Activated naive CD4-positive, alpha-beta T cell (primary cell): ENCODE measurements around the gene SLC25A21.

Experiments used
- DNase-seq, 4 experiments: peaks; one replicate each; lab custom pipeline; 2025; lab: John Stamatoyannopoulos, UW

The SLC25A21 gene

GRCh38 chr14:37045340-37046061, 126.9 kb downstream of the SLC25A21 start:
- DNase-seq, result no peak

GRCh38 chr14:37037636-37038387, 134.6 kb downstream of the SLC25A21 start:
- no peak for DNase-seq

- DNase-seq, result no peak
Measured at GRCh38 chr14:37036669-37037341, 135.6 kb downstream of the SLC25A21 start.

- no peak for DNase-seq
Measured at GRCh38 chr14:37035401-37035800, 137.0 kb downstream of the SLC25A21 start.

- no peak for DNase-seq
Measured at GRCh38 chr14:37034410-37035285, 137.8 kb downstream of the SLC25A21 start.

- no peak for DNase-seq
Measured at GRCh38 chr14:37032863-37033262, 139.5 kb downstream of the SLC25A21 start.

GRCh38 chr14:37027188-37027824, 145.1 kb downstream of the SLC25A21 start:
- no peak for DNase-seq

GRCh38 chr14:37023875-37024565, 148.4 kb downstream of the SLC25A21 start:
- DNase-seq, result no peak

GRCh38 chr14:37021390-37021789, 151.0 kb downstream of the SLC25A21 start:
- no peak for DNase-seq

DNA sequence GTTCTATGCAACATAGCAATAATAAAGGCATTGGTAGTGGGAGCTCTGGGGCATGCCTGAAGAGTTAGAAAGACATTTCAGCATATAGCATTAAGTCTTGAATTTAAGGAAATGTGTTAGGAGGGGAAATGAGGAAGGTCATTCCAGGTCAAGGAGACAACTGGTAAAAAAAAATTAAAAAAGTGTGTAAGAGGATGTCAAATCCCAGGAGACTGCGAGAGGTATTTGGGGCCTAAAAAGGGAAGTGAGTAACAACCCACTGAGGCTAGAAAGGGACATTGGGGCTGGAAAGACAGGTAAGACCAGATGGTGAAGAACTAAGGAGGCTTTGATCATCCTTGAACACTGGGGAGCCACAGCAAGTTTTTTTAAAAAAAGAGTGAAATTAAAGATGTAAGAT, 152.9 kb downstream of the SLC25A21 start:
- DNase-seq, result no peak

DNA sequence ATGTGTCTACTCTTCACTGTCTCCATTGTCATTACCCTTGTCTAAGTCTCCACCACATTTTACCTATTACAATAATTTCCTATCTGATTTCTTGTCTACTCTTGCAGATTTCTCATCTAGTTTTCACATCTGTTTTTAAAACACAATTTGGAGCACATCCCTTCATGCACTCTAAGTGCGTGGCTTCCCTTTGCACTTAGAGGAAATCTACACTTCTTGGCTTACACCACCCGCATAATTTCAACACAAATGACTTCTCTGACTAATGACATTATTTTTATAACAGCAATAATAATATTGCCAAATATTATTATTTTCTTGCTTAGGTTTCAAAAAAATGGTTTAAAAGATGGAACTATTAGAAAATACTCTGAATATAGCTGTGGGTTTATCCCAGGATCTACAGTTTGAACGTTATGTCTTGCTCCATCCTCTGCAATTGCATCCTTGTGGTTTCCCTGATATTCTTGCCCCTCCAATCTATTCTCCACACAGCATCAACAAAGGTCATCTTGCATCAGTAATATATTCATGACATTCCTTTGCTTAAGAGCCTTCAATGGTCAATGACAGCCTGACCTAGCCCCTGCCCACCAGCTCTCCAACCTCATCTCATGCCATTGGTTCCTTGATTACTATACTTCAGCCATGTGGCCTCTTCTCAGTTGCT, 153.7 kb downstream of the SLC25A21 start:
- no peak for DNase-seq

- DNase-seq, result no peak
Measured at GRCh38 chr14:37013078-37013477, 159.3 kb downstream of the SLC25A21 start.

DNA sequence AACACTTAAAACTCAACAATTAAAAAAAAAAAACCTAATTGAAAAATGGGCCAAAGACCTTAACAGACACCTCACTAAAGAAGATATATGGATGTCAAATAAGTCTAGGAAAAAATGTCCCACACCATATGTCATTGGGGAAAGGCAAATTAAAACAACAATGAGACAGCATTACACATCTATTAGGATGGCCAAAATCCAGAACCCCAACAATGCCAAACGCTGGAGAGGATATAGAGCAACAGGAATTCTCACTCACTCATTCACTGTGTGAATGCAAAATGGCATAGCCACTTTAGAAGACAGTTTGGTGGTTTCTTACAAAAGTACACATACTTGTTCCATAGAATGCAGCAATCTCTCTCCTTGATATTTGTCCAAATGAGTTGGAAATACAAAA, 173.7 kb downstream of the SLC25A21 start:
- DNase-seq, result no peak

DNA sequence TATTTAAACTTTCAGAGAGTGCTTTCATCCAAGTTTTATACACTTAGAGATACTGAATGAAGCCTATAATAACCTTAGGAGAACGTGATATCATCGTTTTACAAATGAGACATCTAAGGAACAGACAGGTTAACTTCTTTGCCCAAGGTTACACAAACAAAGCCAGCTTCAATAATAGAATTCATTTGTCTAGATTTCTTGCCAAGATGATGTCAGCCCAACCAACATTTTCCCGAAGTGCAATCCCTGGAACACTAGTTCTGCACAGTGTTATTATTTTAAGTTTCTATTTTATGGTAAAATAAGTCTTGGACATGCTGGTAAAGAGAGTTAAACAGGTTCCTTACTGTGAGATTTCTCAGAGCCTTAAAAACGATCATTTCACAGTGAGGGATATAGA, 174.6 kb downstream of the SLC25A21 start:
- DNase-seq, result no peak

- DNase-seq, result no peak
Measured at GRCh38 chr14:36996857-36997590, 175.4 kb downstream of the SLC25A21 start.

GRCh38 chr14:36996133-36996856, 176.1 kb downstream of the SLC25A21 start:
- DNase-seq, result no peak

- no peak for DNase-seq
Measured at GRCh38 chr14:36989806-36990205, 182.6 kb downstream of the SLC25A21 start.

DNA sequence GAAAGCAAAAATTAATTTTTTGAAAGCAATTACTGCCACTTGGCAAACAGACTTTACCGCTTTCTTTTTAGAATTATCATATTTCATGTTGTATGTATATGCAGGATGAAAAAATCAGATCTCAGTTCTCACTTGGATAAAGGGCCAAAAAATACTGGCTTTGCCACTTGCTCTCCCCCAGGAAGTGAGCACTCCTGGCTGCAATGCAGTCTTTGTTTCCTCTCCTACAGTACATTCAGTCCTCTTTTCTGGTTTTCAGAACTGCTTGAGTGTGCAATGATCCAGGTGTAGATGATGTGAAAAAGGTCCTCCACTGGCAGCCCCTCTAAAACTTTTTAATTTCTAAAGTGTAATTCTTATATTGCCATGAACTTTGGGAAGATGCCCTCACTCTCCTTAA, 183.4 kb downstream of the SLC25A21 start:
- DNase-seq, result no peak

DNA sequence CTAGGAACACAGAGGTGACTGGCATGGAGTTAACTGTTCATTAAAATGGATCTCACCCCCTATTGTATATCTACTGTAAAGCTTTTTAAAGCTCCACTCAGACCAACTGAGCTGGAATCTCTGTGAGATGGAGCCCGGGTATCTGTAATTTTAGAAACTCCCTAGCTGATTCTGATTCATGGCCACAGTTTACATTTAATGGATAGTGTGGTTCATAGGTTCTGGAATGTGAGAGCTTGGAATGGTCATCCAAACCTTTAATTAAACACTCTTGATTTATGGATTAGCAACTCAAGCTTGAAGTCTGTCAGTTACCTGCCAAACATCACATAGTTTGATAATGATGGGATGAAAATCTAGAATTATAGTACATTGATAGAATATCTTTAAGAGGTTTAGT, 183.8 kb downstream of the SLC25A21 start:
- no peak for DNase-seq
